ENCODE data around the gene PSENEN. TPM values are rescaled to one million over a fixed set of nuclear protein-coding genes. Genes with fewer than 3 reads are reported as not detected.

PSENEN gene, protein sequence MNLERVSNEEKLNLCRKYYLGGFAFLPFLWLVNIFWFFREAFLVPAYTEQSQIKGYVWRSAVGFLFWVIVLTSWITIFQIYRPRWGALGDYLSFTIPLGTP
- 40.7 TPM for total RNA-seq
- long read RNA-seq, transcript PSENEN-202 (4 exons, 1,661 nt): major isoform, 13 of 15 reads
- long read RNA-seq, partial matches to known transcripts: 1 of 15 reads
- long read RNA-seq, other reads (novel, unspliced or antisense): 0 of 15 reads

DNA sequence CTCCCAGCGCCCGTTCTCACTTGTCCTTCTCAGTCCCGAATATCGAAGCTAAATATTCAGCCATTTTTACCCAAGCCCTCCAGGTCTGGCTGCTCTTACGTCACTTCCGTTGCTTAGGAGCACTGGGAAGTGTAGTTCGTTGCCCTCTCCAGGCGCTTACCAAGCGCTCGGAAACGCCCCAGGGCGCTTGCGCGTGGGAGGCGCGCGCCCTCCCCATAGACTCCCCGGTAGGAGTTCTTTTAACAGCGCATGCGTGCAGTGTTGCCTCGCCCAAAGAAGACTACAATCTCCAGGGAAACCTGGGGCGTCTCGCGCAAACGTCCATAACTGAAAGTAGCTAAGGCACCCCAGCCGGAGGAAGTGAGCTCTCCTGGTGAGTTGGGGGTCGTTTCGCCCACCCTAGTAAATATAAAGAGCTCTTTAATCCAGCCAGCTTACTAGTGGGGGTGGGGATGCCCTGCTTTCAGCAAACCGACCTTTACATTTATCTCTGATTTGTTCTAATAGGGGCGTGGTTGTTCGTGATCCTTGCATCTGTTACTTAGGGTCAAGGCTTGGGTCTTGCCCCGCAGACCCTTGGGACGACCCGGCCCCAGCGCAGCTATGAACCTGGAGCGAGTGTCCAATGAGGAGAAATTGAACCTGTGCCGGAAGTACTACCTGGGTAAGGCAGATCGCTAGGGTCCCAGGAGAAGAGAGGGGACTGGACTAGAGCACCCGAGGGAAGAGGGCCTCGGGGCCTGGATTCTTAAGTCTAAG lies at the start of gene PSENEN, which contains the start of gene U2AF1L4:
Gene PSENEN (plus strand): TSS at position 324 of the 759 bp plus-strand sequence. CDS start 280 bp downstream, at position 604.
Gene U2AF1L4 (minus strand): TSS at position 91 of the 759 bp plus-strand sequence. CDS start 27 bp downstream, at position 64.
- peak; percentile 87 for ATAC-seq (ENCODE audit: poor library complexity)
- intact Hi-C loops (cut with DNase I): no loop called here
- peak; percentile 98 for DNase-seq

DNA sequence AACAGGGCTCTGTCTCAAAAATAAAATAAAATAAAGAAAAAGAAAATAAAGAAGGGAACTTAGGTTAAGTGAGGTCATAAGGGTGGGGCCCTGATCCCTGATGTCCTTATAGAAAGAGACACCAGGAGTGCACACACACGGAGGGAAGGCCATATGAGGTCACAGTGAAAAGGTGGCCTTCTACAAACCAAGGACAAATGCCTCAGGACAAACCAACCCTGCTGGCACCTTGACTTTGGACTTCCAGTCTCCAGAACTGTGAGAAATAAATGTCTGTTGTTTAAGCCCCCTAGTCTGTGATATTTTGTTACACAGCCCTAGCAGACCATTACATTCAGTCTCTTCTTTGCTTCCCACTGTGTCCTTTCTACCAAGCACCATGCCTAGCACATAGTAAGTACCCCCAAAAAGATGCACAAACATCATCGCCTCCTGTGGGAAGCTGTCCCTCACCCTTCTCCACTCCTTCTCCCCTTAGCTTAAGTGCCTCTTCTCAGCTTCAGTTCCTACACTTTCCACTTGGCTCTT lies 49.5 kb upstream of the PSENEN start:
- intact Hi-C loops (cut with DNase I): loop anchor here (2.0 kb wide), 1 partner anchor 21 kb away; no protein-coding TSS in a partner anchor
- ATAC-seq (ENCODE audit: poor library complexity) (no peak), DNase-seq (no peak)

DNA sequence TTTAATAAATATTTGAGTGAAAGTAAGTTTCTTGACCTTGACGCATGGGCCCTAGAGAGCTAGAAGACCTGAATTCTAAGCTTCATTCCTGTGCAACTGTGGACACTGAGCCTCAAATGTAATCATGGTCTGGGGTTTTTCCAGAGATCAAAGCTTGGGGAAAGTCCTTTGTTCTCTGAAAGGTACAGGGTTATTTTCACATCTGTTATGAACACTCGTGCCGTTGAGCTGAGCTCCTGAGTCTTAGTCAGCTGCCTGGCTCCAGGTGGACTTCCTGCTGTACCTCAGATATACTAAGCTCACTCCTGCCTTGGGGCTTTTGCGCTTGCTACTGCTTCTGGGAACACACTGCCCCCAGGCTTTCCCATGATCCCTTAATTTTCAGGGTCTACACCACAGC lies 48.6 kb upstream of the PSENEN start:
- DNase-seq: no peak
- intact Hi-C loops (cut with DNase I): no loop called here
- no peak for ATAC-seq (ENCODE audit: poor library complexity)

DNA sequence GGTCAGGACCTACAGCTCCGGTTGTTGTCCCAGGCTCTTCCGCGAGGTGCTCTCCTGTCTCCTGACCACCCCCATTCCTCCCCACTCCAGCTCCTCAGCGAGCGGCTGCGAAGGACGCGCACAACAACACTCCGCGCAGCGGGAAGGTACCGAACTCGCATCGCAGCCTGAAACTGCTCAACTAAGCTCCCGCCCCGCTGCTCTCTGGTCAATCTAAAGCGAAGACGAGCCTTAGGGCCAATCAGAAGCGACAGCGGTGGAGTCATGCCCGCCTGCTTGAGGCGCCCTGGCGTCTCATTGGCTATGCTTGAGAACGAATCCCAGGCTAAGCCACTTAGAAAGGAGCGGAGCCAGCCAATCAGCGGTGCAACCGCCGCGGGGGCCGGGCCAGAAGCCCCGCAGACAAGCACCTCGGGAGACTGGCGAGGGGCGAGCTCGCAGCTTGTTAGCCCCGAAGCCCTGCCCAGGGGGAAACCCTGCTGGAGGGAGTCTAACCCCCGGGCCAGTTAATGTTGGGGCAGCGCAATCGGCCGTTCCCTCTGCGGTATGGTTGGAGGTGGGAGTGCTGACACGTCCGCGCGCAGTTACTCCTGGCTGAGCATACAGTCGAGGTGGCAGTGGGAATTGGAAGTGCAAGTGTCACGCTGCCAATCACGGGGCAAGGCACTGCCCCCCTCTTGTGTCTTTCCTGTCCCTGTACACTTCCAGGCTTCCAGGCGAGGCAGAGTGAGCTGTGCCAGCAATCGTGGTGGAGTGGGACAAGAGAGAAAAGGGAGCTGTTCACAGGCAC lies 43.0 kb upstream of the PSENEN start:
- ATAC-seq (ENCODE audit: poor library complexity): peak; percentile 100
- peak; percentile 97 for DNase-seq
- intact Hi-C loops (cut with DNase I): no loop called here

DNA sequence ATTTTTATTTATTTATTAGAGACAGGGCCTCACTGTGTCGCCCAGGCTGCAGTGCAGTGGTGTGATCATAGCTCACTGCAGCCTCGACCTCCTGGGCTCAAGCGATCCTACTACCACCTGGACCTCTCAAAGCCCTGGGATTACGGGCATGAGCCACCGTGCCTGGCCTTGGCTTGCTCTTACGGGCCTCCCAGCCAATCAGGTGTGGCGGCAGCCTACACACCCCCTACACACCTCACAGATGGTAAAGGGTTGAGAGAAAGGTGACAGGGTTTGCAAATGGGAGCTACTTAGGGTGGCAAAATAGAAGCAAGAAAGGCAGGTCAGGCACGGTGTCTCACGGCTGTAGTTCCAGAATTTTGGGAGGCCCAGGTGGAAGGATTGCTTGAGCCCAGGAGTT lies 42.1 kb upstream of the PSENEN start:
- DNase-seq (no peak), ATAC-seq (ENCODE audit: poor library complexity) (no peak)
- intact Hi-C loops (cut with DNase I): no loop called here

DNA sequence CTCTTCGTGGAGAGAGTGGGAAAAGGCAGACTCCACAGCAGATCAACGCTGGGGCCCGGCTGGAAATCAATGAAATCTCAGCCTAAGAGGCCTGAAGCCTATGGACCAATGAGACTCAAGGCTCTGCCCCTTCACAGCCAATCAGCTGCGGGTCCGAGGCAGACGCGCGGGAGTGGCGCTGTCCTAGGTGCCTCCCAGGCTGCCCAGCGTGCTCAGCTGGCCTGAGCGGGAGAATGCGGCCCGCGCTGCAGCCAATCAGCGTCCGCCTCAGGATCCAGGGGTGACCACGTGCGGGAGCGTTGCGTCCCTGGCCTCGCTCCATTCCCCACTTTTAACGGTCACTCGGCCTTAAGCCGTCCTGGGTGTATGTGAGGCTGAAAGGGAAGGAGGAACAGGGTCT lies 41.2 kb upstream of the PSENEN start, which contains the start of gene ZBTB32:
Gene ZBTB32 (plus strand): TSS at position 341 of the 400 bp plus-strand sequence. CDS start 10,069 bp downstream, outside the sequence.
- ATAC-seq (ENCODE audit: poor library complexity): no peak
- intact Hi-C loops (cut with DNase I): no loop called here
- DNase-seq: no peak

DNA sequence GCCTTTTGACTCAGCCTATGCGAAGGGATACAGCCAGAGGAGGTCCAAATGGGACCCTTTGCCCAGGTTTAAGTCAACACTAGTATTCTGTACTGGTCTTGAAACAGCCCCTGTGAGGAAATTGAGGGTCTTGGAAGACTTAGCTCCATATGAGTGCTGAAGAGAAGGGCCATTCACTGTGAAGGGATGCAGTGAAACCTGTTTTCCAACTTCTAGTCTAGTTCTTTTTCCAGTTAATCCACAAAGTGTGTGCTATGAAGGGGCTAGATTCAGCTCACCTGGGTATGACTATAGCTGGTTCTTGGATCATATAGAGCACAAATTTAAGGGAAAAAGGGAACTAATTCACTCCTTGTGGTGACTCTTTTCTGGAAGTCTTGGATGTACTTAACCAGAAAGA lies 37.1 kb upstream of the PSENEN start:
- DNase-seq: no peak
- no peak for ATAC-seq (ENCODE audit: poor library complexity)
- intact Hi-C loops (cut with DNase I): no loop called here

DNA sequence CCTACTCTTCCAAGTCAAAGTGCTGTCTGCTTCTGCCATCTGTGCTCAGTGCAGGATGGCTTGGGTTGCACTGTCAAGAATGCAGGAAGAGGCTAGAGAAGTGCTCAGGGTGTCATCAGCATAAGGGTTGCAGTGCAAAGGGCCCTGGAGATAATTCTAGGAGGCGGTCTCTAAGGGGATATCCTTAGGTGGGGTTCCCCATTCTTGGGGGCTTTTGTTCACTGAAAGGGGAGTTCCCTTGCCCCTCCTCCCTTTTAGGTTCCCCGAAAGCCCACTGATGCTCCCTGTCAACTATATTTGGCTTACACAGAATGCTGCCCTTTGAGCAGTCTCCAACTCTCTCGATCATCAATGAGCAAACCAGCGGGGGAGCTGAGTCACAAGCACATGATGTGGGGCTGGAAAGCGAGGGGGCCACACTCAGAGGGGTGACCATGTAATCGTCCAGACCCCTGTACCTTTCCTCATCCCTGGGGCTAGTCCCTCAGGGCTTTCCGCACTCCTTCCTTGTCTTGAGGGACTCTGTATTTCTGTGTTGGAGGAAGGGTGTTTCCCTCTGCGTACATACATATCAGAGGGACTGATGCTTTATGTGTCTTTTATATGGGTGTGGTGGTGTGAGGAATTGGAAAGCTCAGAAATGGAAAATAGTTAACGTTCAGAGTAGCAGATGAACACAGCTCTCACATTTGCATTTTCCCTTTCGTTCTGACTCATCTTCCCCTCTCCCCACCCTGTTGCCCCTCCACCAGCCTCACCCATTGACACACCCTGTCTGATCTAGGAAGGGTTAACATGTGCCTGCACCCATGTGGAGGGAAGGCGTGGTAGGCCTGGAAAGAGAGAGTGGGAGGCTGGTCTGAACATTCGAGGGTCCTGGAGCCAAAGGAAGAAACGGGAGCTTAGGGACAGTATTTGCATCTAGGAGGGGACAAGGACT lies 34.4 kb upstream of the PSENEN start:
- DNase-seq: no peak
- no peak for ATAC-seq (ENCODE audit: poor library complexity)
- intact Hi-C loops (cut with DNase I): loop anchor here (10.0 kb wide), 2 partner anchors 166 to 224 kb away; partner anchors contain the start of genes LRFN3 and TMEM147

DNA sequence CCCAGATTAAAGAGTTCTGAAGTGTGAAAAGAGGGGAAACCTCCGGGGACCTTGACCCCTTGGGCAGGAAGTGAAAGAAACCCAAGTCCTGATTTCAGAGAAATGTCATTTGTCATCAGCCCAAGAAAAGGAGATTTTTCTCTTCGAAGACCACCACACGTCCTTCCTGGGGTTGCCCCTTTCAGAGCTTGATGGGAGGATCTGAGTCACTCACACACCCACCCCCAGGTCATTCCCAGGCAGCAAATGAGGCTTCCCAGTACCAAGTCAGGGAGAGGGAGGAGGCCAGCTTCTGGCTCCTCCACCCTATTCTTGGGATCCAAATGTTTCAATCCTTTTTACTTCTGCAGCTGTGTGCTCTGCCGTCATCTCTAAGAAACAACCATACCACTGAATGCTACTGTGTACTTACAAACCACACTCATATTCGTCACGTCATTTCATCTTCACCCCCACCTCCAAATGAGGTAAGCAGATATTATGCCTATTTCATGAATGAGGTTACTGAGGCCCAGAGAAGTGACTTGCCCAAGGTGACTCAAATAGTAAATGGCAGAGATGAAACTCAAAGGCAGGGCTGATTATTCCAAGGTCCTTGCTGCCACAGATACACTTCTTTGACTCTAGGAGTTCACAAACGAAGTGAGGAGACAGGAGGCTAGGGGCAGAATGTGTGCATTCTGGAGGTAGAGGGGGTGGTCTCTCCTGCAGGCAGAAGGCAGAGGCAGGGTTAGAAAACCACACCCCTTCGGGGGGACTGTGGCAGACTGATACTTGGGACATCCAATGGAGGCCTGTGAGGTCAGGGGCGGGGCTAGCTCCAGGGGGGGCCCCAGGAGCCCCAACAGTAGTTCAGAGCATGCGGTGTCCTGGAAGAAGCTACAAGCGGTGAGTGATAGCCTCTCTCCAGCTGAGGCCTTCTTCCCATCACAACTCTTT lies 32.6 kb upstream of the PSENEN start:
- DNase-seq (no peak), ATAC-seq (ENCODE audit: poor library complexity) (no peak)
- intact Hi-C loops (cut with DNase I): loop anchor here (10.0 kb wide), 2 partner anchors 168 to 222 kb away; partner anchors contain the start of genes LRFN3 and TMEM147

DNA sequence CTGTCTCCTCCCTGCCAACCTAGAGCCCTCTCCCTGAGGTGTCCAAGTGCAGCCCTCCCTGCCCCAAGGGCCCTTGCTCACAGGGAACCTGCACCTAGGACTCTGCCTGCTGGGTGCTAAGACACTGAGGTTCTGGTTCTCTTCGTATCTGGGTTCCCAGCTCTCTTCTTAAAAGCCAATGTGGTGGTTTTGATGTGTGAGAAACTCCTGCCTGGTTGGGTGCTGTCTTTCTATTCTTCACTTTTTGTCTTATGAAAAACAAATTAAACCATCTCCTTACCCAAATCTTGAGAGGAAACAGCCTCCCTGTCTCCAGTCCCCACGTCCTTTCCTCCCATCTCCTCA lies 32.0 kb upstream of the PSENEN start:
- ATAC-seq (ENCODE audit: poor library complexity) (no peak), DNase-seq (no peak)
- intact Hi-C loops (cut with DNase I): loop anchor here (10.0 kb wide), 2 partner anchors 169 to 221 kb away; partner anchors contain the start of genes LRFN3 and TMEM147

DNA sequence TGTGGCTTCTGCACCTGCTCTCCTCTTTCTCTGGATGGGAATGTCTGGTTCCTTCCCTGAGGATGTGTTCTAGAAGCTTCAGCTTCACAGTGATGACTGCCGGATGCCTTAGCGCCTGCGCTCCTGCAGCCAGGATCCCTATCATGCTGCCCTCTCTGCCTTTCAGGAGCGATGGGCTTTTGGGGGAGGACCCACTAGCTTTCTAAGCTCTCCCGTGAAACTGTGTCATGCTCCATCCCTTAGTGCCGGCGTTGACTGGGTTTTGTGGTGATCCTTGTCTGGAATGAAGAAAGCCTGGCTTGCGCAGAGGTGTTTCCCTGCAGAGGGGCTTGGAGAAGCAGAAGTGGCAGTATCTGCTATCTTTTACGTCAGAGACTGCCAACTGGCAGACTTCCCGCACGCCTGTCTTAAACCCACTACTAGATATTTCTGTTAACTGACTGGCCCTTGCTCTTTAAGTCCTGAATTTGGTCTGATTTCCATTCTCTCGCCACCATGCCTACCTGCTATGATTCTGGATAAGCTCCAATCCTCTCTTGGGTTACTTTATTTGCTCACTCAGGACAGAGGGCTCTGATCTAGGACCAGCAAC lies 31.5 kb upstream of the PSENEN start:
- ATAC-seq (ENCODE audit: poor library complexity) (no peak), DNase-seq (no peak)
- intact Hi-C loops (cut with DNase I): loop anchor here (10.0 kb wide), 2 partner anchors 169 to 221 kb away; partner anchors contain the start of genes LRFN3 and TMEM147

DNA sequence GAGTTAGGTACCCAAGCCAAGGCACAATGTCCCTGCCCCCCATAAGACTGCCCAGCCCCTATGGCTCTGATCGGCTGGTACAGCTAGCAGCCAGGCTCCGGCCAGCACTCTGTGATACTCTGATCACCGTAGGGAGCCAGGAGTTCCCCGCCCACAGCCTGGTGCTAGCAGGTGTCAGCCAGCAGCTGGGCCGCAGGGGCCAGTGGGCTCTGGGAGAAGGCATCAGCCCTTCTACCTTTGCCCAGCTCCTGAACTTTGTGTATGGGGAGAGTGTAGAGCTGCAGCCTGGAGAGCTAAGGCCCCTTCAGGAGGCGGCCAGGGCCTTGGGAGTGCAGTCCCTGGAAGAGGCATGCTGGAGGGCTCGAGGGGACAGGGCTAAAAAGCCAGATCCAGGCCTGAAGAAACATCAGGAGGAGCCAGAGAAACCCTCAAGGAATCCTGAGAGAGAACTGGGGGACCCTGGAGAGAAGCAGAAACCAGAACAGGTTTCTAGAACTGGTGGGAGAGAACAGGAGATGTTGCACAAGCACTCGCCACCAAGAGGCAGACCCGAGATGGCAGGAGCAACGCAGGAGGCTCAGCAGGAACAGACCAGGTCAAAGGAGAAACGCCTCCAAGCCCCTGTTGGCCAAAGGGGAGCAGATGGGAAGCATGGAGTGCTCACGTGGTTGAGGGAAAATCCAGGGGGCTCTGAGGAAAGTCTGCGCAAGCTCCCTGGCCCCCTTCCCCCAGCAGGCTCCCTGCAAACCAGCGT lies 30.7 kb upstream of the PSENEN start:
- DNase-seq (no peak), ATAC-seq (ENCODE audit: poor library complexity) (no peak)
- intact Hi-C loops (cut with DNase I): loop anchor here (10.0 kb wide), 2 partner anchors 170 to 220 kb away; partner anchors contain the start of genes LRFN3 and TMEM147

DNA sequence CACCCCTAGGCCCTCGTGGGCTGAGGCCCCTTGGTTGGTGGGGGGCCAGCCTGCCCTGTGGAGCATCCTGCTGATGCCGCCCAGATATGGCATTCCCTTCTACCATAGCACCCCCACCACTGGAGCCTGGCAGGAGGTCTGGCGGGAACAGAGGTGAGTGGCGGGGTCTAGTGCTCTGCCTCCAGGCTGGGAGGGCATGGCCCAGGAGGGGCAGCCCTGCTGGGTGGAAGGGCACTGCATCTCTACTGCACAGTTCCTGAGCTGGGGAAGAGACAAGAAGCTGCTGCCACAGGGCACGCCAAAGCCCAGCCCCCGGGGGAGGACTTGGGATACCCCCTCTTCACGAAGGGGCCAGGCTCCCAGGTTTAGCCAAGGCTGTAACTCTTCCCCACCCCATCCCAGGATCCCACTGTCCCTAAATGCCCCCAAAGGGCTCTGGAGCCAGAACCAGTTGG lies 30.1 kb upstream of the PSENEN start:
- ATAC-seq (ENCODE audit: poor library complexity) (no peak), DNase-seq (no peak)
- intact Hi-C loops (cut with DNase I): loop anchor here (10.0 kb wide), 2 partner anchors 171 to 219 kb away; partner anchors contain the start of genes LRFN3 and TMEM147

DNA sequence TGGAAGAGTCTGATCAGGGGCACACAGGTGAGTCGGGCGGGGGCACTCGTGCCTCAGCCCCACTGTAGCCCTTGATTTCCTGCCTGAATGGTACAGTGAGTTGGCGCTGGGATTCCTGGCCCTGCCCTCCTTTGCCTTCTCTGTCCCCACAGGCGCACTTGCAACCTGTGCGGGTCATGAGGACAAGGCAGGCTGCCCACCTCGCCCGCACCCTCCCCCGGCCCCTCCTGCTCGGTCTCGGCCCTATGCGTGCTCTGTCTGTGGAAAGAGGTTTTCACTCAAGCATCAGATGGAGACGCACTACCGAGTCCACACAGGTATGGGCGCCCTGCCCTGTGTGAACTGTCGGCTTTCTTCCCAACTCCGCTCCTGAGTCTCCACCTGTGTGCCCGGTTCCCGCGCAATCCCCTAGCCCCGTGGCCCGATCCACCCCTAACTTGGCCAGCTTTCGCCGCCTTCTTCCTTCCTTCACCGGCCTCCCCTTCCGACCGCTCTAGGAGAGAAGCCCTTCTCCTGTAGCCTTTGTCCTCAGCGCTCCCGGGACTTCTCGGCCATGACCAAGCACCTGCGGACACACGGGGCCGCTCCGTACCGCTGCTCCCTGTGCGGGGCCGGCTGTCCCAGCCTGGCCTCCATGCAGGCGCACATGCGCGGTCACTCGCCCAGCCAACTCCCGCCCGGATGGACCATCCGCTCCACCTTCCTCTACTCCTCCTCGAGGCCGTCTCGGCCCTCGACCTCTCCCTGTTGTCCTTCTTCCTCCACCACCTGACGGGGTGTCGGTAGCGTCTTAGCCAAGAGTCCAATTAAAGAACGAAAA lies 29.3 kb upstream of the PSENEN start:
- ATAC-seq (ENCODE audit: poor library complexity) (peak; percentile 52), DNase-seq (peak; percentile 83)
- intact Hi-C loops (cut with DNase I): loop anchor here (2.0 to 10.0 kb wide), 3 partner anchors 21 to 219 kb away; partner anchors contain the start of genes LRFN3 and TMEM147

Measured in Right ventricle myocardium superior (tissue), 1 donor.